Calu3 (cell line): ENCODE results near the gene YPEL1. TPM values are rescaled to one million over a fixed set of nuclear protein-coding genes. Genes with fewer than 3 reads are reported as not detected.

ENCODE experiments used
- BruUV-seq: library from RNA; stranded (reverse); fragments of 400-500 nt; replicated peaks from 2 replicates; lab custom pipeline; 2021; lab: Mats Ljungman, UMichigan
- CTCF ChIA-PET: fragments of 300-600 bp; sonication (Branson Sonifier 250); formaldehyde crosslinking; loops from one replicate; lab custom pipeline; 2022; ENCODE audit warnings: antibody characterized with exemption; lab: Charles Lee
- DNase-seq: peaks from one replicate; pipeline ENCODE4 v3.0.0; 2022
- H3K27ac Mint-ChIP-seq: one replicate; pipeline ENCODE4 v1.8.0; 2022; ENCODE audit warnings: mixed read lengths; ENCODE audit not compliant: unreplicated experiment
- H3K27me3 Mint-ChIP-seq: one replicate; pipeline ENCODE4 v1.8.0; 2022; ENCODE audit warnings: mixed read lengths; ENCODE audit not compliant: unreplicated experiment
- H3K36me3 Mint-ChIP-seq: one replicate; pipeline ENCODE4 v1.8.0; 2022; ENCODE audit warnings: mild to moderate bottlenecking, moderate library complexity, mixed read lengths; ENCODE audit not compliant: insufficient read depth, unreplicated experiment
- H3K4me1 Mint-ChIP-seq: one replicate; pipeline ENCODE4 v1.8.0; 2022; ENCODE audit warnings: mild to moderate bottlenecking, low read depth, mixed read lengths; ENCODE audit not compliant: unreplicated experiment
- H3K4me3 Mint-ChIP-seq: one replicate; pipeline ENCODE4 v1.8.0; 2022; ENCODE audit warnings: mild to moderate bottlenecking, low read depth, moderate library complexity, mixed read lengths; ENCODE audit not compliant: unreplicated experiment
- H3K9me3 Mint-ChIP-seq: one replicate; pipeline ENCODE4 v1.8.0; 2022; ENCODE audit warnings: low read depth, mixed read lengths; ENCODE audit not compliant: unreplicated experiment
- CTCF ChIP-seq: fragments of 200-600 bp; IDR thresholded peaks from one replicate; pipeline ENCODE4 v1.8.0; 2022; ENCODE audit warnings: antibody characterized with exemption; ENCODE audit not compliant: unreplicated experiment
- intact Hi-C: fragments of 100-400 bp; cut with micrococcal nuclease; formaldehyde crosslinking; loops from one replicate; pipeline ENCODE4 v1.10.0; 2022; ENCODE audit not compliant: unreplicated experiment
- total RNA-seq: library from RNA; stranded (reverse); gene quantifications from 2 replicates; pipeline ENCODE4 v1.2.3, GENCODE V29; 2022

Gene YPEL1
- total RNA-seq, 1 experiment from 2014 or later = 3.3 TPM

GRCh38 chr22:21699643-21700042 lies 36.0 kb downstream of the YPEL1 start:
- Mint-ChIP-seq H3K4me3 (no peak overlapping the region), H3K27me3 (no peaks in the 10 kb centered on the region), H3K4me1 (peaks cover 8% of the 10 kb centered on the region), H3K27ac (no peak overlapping the region), H3K9me3 (no peaks in the 10 kb centered on the region), H3K36me3 (peaks cover 32% of the 10 kb centered on the region)
- no peak for TF ChIP-seq CTCF
- no peak for DNase-seq
- CTCF ChIA-PET = no interaction called here
- BruUV-seq = no TSS peak
- intact Hi-C loops = no loop called here

GRCh38 chr22:21698430-21699329 lies 36.9 kb downstream of the YPEL1 start:
- no peaks in the 10 kb centered on the region for H3K9me3 Mint-ChIP-seq
- H3K27ac Mint-ChIP-seq = no peak overlapping the region
- peaks cover 8% of the 10 kb centered on the region for H3K4me1 Mint-ChIP-seq
- peaks cover 42% of the 10 kb centered on the region for H3K36me3 Mint-ChIP-seq
- DNase-seq = no peak
- CTCF ChIA-PET = no interaction called here
- H3K27me3 Mint-ChIP-seq = no peaks in the 10 kb centered on the region
- intact Hi-C loops = no loop called here
- H3K4me3 Mint-ChIP-seq = no peak overlapping the region
- TF ChIP-seq CTCF = no peak
- BruUV-seq = no TSS peak

- peaks cover 42% of the 10 kb centered on the region for H3K36me3 Mint-ChIP-seq
- H3K27me3 Mint-ChIP-seq = no peaks in the 10 kb centered on the region
Observed at GRCh38 chr22:21697880-21698279, 37.7 kb downstream of the YPEL1 start.

More at GRCh38 chr22:21697880-21698279, 37.7 kb downstream of the YPEL1 start:
- H3K4me1 Mint-ChIP-seq = peaks cover 8% of the 10 kb centered on the region
- H3K4me3 Mint-ChIP-seq = no peak overlapping the region
- no peaks in the 10 kb centered on the region for H3K9me3 Mint-ChIP-seq
- CTCF ChIA-PET = interaction anchor here (0.6 to 0.7 kb wide), 2 partner anchors 27 to 304 kb away, joined by 3 read pairs; no protein-coding TSS in a partner anchor
- DNase-seq = no peak
- intact Hi-C loops = no loop called here
- TF ChIP-seq CTCF = no peak
- no peak overlapping the region for H3K27ac Mint-ChIP-seq
- BruUV-seq = no TSS peak
